H1 (cell line): ENCODE measurements around the gene TSC2. TPM values are rescaled to one million over a fixed set of nuclear protein-coding genes. Genes with fewer than 3 reads are reported as not detected.

Experiments
- EZH2 ChIP-seq: fragments of 200-600 bp; sonication (generic); IDR thresholded peaks from 2 replicates; pipeline ENCODE4 v1.7.1; 2012; ENCODE audit warnings: low read depth, mild to moderate bottlenecking, moderate library complexity, low read length, inconsistent platforms; ENCODE audit not compliant: severe bottlenecking
- MAFK ChIP-seq: IDR thresholded peaks from 2 replicates; pipeline ENCODE4 v1.6.1; 2012; ENCODE audit warnings: low read depth, mild to moderate bottlenecking, improper control_type of control experiment, low read length
- SRF ChIP-seq: IDR thresholded peaks from 2 replicates; pipeline ENCODE4 v1.6.1; 2011; ENCODE audit warnings: mild to moderate bottlenecking, low read depth, low read length, moderate library complexity
- TAF7 ChIP-seq: optimal IDR thresholded peaks from 2 replicates; pipeline ENCODE3; 2011; ENCODE audit warnings: low read depth, mild to moderate bottlenecking, inconsistent platforms, low read length, moderate library complexity, borderline replicate concordance
- TCF12 ChIP-seq: IDR thresholded peaks from 2 replicates; pipeline ENCODE4 v1.6.1; 2011; ENCODE audit warnings: low read depth, mild to moderate bottlenecking, low read length
- polyA plus RNA-seq, 7 experiments: library from polyadenylated mRNA; depleted of rRNA in 3 of 7; stranded (reverse) in 5 of 7; unstranded in 2 of 7; fragments of >200 nt in 5 of 7; fragments of 200-250 nt in 2 of 7; gene quantifications; 1 replicate in 5 of 7; 2 replicates in 1 of 7; 4 replicates in 1 of 7; pipeline versions ENCODE4 v1.2.1 to v1.2.3, GENCODE V29; 2011 to 2013; ENCODE audit warnings: missing spikeins in 2 of 7, mixed read lengths in 2 of 7
- total RNA-seq: library from RNA; stranded (reverse); fragmentation: NEBNext Ultra II Directional; extraction: Animal tissue kit (Norgen Biotek cat#: 25700); gene quantifications from 2 replicates; pipeline ENCODE4 v1.2.1, GENCODE V29; 2021

Gene TSC2
- total and polyA plus RNA-seq, 2 of the 8 experiments (the other 6 are each of a cell fraction or from before 2014, with no cell fraction given): 65.9 to 96.6 TPM

- no peak for TF ChIP-seq TAF7
- TF ChIP-seq TCF12: no peak
- TF ChIP-seq MAFK: no peak
- no peak for TF ChIP-seq SRF
- no peak for TF ChIP-seq EZH2
- TF ChIP-seq, all 59 proteins: peak for 0
Observed at GRCh38 chr16:2088759-2089358, 41.1 kb downstream of the TSC2 start (continued).
